ENCODE data around the gene ZCCHC14.

The ZCCHC14 gene

DNA sequence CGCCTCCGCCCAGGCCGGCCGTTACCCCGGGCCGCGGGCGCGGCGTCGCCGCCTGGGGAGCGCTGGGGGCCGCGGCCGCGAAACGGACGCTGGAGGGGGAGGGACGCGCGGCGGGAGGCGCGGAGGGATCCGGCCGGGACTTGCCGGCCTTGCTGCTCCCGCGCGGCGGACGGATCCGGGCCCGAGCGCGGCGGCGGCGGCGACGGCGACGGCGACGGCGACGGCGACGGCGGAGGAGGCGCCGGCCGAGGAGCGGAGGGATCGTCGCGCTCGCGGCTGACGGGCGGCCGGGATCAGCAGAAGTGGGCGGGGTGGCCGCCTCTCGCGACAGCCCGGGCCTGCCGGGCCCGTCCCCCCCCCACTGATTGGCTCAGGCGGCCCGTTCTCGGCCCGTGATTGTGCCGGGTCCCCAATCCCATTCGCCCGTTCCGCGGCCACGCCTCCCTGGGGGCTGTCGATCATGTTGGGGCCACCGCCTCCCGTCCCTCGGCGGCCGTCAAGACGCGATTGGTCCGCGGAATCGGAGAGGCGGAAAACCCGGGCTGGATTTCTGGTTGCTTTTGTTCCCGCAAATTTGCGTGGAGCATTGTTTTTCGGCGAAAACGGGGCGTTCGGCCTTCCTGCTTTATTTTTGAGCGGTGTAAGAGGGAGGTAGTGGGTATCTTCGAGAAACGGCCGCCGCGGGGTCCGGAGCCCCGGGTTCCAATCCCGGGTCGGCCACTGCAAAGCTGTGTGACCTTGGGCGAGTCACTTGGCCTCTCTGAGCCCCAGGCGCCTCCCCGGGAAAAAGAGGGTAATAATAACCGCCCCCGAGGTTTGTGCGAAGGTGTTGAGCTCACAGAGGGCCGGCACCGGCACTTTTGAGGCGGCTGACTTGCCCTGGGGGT lies at the start of gene ZCCHC14:
Gene ZCCHC14 (minus strand): TSS at position 304 of the 887 bp plus-strand sequence. CDS start 786 bp downstream, outside the sequence.
- DNase-seq (ENCODE audit: low spot score) = peak; percentile 99

- no peak for DNase-seq (ENCODE audit: low spot score)
Measured at GRCh38 chr16:87541872-87542234, 49.0 kb upstream of the ZCCHC14 start.

DNA sequence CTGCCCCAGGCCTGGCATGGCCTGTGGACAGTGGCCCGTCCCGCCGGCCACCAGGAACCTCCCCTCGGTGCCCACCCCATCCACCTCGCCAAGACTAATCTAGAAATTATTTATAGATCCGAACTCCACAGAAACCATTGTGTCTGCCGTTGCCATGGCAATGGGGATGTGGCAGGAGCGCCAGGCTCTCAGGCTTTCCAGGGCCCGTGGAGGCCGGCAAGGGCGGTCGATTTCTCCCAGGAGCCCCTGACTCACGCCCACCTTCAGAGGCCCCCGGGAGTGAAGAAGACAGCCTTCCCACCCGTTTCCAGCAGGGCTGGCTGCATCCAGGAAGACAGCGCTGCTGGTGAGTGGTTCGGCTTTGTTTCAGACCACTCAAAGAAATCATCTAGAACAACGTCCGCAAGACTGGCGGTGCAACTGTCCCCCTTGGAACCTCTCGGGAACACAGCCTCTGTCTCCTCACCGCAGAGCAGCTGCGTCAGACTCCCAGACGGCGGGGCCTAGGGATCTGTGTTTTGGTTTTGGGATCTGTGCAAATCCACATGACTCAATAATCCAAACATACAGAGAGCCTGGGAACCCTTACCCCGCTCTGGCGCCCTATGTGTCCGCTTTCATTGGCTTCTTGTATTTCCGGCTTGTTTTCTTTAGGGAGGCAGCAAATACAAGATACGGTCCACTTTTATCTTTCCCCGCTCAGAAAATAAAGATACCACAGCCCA lies 48.5 kb upstream of the ZCCHC14 start:
- DNase-seq (ENCODE audit: low spot score) = peak; percentile 91

- no peak for DNase-seq (ENCODE audit: low spot score)
Measured at GRCh38 chr16:87540897-87541146, 48.0 kb upstream of the ZCCHC14 start.

GRCh38 chr16:87540072-87540896 lies 47.5 kb upstream of the ZCCHC14 start:
- no peak for DNase-seq (ENCODE audit: low spot score)

- no peak for DNase-seq (ENCODE audit: low spot score)
Measured at GRCh38 chr16:87539113-87539512, 46.3 kb upstream of the ZCCHC14 start.

DNA sequence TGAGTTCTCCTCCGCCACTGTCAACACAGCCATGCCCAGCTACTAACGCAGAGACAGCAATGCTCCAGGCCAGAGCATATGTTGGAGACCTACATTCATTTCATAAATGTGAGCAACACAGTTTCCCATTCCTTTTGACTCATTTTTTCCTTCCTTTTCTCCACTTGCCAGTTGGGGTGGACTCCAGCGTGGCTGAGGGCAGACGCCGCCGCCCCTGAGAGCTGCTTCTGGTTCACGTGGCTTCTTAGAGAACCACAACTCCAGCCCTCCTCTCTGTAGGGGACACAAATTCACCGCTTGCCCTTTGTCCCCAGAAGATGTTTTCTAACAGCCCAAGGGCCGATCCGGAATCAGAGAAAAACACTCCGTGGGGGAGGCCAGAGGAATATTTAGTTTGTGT lies 45.8 kb upstream of the ZCCHC14 start:
- peak; percentile 80 for DNase-seq (ENCODE audit: low spot score)

GRCh38 chr16:87538160-87538559 lies 45.3 kb upstream of the ZCCHC14 start:
- peak; percentile 47 for DNase-seq (ENCODE audit: low spot score)

GRCh38 chr16:87536795-87537142 lies 43.9 kb upstream of the ZCCHC14 start:
- DNase-seq (ENCODE audit: low spot score) = no peak

DNA sequence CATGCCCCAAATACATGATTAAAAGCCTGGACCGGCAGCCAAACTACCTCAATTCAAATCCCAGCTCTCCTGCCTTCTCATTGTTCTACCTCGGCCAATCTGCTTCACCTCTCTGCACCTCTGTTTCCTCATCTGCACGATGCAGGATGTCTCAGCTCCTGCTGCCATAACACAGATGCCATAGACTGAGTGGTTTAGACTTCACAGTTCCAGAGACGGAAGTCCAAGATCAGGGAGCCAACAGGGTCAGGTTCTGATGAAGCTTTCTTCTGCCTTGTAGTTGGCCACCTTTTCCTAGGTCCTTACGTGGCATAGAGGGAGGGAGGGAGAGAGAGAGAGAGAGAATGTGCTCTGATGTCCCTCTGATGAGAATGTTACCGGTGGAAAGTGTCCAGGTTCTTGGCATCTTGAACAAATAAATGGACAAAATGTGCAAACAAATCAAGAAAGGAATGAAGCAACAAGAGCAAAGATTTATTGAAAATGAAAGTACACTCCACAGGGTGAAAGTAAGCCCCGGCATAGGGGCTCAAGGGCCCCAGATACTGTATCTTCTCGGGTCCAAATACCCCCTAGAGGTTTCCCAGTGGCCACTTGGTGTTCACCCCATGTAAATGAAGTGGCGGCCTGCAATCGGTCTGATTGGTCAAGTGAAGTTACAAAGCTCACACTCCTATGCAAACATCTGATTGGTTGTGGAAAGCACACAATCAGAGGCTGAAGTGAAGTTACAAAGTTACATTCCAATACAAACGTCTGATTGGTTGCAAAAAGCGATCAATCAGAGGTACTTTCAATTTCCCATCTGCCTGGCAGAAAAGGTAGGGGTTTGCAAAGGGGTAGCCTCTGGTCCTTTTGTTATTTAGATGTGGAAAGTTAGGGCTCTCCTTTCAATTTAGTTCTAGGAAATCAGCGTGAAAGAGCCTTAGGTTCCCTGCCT lies 43.3 kb upstream of the ZCCHC14 start:
- DNase-seq (ENCODE audit: low spot score) = no peak

GRCh38 chr16:87535457-87535854 lies 42.6 kb upstream of the ZCCHC14 start:
- no peak for DNase-seq (ENCODE audit: low spot score)

DNA sequence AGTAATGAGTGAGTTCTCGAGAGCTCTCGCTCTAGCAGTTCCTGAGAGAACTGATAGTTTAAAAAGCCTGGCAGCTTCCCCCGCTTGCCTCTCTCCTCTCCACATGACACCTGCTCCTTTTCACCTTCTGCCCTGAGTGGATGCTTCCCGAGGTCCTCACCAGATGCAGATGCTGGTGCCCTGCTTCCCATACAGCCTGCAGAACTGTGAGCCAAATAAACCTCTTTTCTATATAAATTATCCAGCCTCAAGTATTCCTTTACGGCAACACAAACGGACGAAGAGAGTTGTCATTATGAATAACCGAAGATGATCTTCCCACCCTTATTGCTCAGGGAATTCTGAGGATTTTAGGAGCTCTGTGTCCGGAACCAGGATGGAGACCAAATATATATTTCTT lies 41.9 kb upstream of the ZCCHC14 start:
- DNase-seq (ENCODE audit: low spot score) = no peak

GRCh38 chr16:87534030-87534653 lies 41.3 kb upstream of the ZCCHC14 start:
- DNase-seq (ENCODE audit: low spot score) = no peak

GRCh38 chr16:87533061-87533460 lies 40.2 kb upstream of the ZCCHC14 start:
- no peak for DNase-seq (ENCODE audit: low spot score)

DNA sequence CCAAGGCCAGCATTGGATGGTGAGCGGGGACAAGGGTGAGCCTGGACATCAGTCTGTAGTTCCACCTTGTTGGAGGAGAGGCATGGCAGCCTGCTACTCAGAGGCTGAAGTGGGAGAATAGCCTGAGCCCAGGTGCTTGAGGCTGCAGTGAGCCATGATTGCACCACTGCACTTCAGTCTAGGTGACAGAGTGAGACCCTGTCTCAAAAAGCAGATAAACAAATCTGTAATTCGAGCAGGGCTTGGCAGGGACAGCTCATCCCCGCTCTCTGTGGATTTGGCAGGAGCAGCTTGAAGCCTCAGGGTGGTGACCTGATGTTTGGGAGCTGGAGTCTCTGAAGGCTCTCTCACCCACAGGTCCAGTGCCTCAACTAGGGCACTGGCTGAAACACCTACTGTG lies 38.6 kb upstream of the ZCCHC14 start:
- DNase-seq (ENCODE audit: low spot score) = no peak

- no peak for DNase-seq (ENCODE audit: low spot score)
Measured at GRCh38 chr16:87528690-87529579, 36.1 kb upstream of the ZCCHC14 start.

GRCh38 chr16:87527055-87527724 lies 34.4 kb upstream of the ZCCHC14 start:
- no peak for DNase-seq (ENCODE audit: low spot score)

DNA sequence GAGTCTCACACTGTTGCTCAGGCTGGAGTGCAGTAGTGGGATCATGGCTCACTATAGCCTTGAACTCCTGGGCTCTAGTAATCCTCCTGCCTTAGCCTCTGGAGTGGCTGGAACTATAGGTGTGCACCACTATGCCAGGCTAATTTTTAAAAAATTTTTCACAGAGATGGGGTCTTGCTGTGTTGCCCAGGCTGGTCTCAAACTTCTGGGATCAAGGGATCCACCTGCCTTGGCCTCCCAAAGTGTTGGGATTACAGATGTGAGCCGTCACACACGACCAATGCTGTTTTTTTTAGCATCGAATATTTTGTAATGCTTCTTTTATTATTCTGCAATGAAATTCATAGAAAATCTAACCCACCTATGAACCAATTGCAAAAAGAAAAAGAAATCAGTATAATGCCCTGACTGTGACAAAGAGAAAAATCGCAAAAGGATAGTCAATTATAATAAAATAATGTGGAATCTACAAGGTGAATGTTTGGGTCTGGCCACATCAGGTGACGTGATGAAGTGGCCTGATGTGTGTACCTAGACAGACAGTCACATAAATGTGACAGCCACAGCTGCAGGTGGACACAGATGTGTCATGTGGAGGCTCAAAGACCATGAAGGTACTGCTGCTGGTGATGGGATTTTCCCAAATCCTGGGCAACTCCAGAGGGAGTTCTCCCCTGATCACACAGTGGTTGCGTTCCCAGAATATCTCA lies 33.6 kb upstream of the ZCCHC14 start:
- no peak for DNase-seq (ENCODE audit: low spot score)

- no peak for DNase-seq (ENCODE audit: low spot score)
Measured at GRCh38 chr16:87525352-87525751, 32.5 kb upstream of the ZCCHC14 start.
